A549 treated with RU486 at 1 μM for 4 hours (cell line): Measurements from ENCODE around the gene AZIN2. TPM values are rescaled to one million over a fixed set of nuclear protein-coding genes. Genes with fewer than 3 reads are reported as not detected.

Experiments used
- total RNA-seq: library from RNA; stranded (reverse); fragments of 200-300 nt; extraction: Qiagen RNA extraction; gene quantifications from 5 replicates; pipeline ENCODE4 v1.2.3, GENCODE V29; 2022; ENCODE audit warnings: low read depth

AZIN2 gene
- 0.45 to 1.2 TPM (median 0.77 TPM) in 5 replicates for total RNA-seq

DNA sequence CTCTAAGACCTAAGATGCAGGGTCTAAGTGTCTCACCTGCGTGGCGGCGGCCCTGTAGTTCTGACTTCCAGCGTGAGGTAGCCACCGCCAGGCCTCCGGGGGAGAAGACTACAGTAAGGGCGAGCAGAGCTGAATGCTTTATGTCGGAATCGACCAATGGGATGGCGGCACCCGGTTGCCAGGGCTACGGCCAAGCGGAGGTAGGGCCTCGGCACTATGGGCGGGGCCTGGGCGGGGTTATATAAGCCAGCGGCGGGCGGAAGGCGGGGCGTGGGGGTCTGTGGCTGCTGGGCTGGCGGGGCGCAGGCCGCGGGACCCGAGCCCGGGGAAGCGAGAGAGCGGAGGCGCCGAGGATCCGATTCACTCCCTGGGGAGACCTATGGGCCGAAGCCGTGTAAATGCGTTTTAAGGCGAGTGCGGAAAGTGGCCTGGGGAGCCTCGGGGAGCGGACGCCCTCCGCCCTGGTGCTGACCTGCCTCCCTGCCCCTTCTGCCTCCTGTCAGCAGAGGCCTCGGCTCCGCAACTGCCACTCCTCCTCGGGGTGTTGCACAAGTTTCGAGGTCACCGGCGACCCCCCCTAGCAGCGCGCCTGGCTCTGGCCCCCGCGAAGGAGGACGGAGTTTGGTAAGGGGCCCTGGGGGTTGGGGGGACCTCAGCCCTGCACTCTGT lies at the start of gene AZIN2:
TSS of gene AZIN2 (plus strand) at position 269 of the 669 bp plus-strand sequence. CDS start 1,097 bp downstream, outside the sequence.

GRCh38 chr1:33036526-33037503 lies 44.1 kb upstream of the AZIN2 start, which contains the start of gene AK2:
TSS of gene AK2 (minus strand) at chr1:33036883. CDS start at chr1:33036828, 55 bp downstream.

Other genes with a start within 250 kb of the AZIN2 start
- 0.38 to 0.95 TPM (median 0.76 TPM) in 5 replicates for gene FNDC5, start 210.2 kb upstream of the AZIN2 start, total RNA-seq
- 0.17 to 0.64 TPM (median 0.32 TPM) in 4 of 5 replicates, not detected in the other for gene HPCA, start 194.7 kb upstream of the AZIN2 start, total RNA-seq
- 27.6 to 46.9 TPM (median 41.7 TPM) in 5 replicates for gene TMEM54, start 179.8 kb upstream of the AZIN2 start, total RNA-seq
- 18.9 to 24.1 TPM (median 23.2 TPM) in 5 replicates for gene RNF19B, start 116.3 kb upstream of the AZIN2 start, total RNA-seq
- gene AK2, start 44.3 kb upstream of the AZIN2 start, total RNA-seq: 148 to 164 TPM (median 156 TPM) in 5 replicates
- gene TRIM62, start 100.9 kb downstream of the AZIN2 start, total RNA-seq: 1.8 to 2.6 TPM (median 2.4 TPM) in 5 replicates
- 8.9 to 13.2 TPM (median 11.2 TPM) in 5 replicates for gene ZNF362, start 175.3 kb downstream of the AZIN2 start, total RNA-seq
- not detected in 5 replicates for gene A3GALT2, start 239.9 kb downstream of the AZIN2 start, total RNA-seq